Measurements from ENCODE around the gene FER.

GRCh38 chr5:109230369-109230768 lies 482.7 kb downstream of the FER start:
- TF ChIP-seq SRF (IDR thresholded peaks at IDR 0.05; ENCODE audit: low read depth, low read length) = no peak
- no peak for TF ChIP-seq SP2 (IDR thresholded peaks at IDR 0.05; ENCODE audit: low read length)
- no peak for TF ChIP-seq ZNF274 (IDR thresholded peaks at IDR 0.05; ENCODE audit: borderline replicate concordance, extremely low read depth, low read length)
- peak in 1 of 3 experiments; percentile 5; a peak in 2 of 4 replicates for TF ChIP-seq CTCF (IDR thresholded peaks at IDR 0.05; ENCODE audit: control extremely low read depth in 1 of 3, insufficient read depth in 1 of 3, low read depth in 1 of 3, low read length in 3 of 3)
- no peak for TF ChIP-seq FOSL1 (IDR thresholded peaks at IDR 0.05; ENCODE audit: insufficient read depth, low read depth, low read length)
- TF ChIP-seq POLR2AphosphoS5 (IDR thresholded peaks at IDR 0.05; ENCODE audit: low read depth, low read length) = no peak
- TF ChIP-seq RAD21 (IDR thresholded peaks at IDR 0.05 in 1 of 2, conservative IDR thresholded peaks at IDR 0.05 in 1 of 2; ENCODE audit: low read depth in 2 of 2, low read length in 2 of 2) = peak; percentile 33 to 53; a peak in 3 of 4 replicates
- no peak for TF ChIP-seq RNF2 (IDR thresholded peaks at IDR 0.05; ENCODE audit: borderline replicate concordance, low read depth, low read length, missing control alignments, poor library complexity, severe bottlenecking)
- no peak for TF ChIP-seq RFX5 (IDR thresholded peaks at IDR 0.05; ENCODE audit: borderline replicate concordance, low read depth, low read length)
- no peak for TF ChIP-seq TEAD4 (IDR thresholded peaks at IDR 0.05; ENCODE audit: low read depth, low read length)
- no peak for TF ChIP-seq MAX (IDR thresholded peaks at IDR 0.05)
- no peak for TF ChIP-seq TCF12 (IDR thresholded peaks at IDR 0.05; ENCODE audit: low read depth, low read length)
- TF ChIP-seq HDAC2 (IDR thresholded peaks at IDR 0.05; ENCODE audit: borderline replicate concordance in 1 of 2, low read depth in 2 of 2, low read length in 2 of 2) = no peak
